ENCODE data around the gene OSBPL10. TPM values are rescaled to one million over a fixed set of nuclear protein-coding genes. Genes with fewer than 3 reads are reported as not detected.

OSBPL10 gene
- total RNA-seq, 1 donor from 2014 or later, result 20.1 TPM

GRCh38 chr3:31960793-31961431 lies 20.1 kb downstream of the OSBPL10 start:
- Histone ChIP-seq H3K36me3 (ENCODE audit: control insufficient read depth, insufficient read depth, low read length) (no peaks in the 10 kb centered on the region), H3K27me3 (ENCODE audit: control insufficient read depth, insufficient read depth, low read length) (no peaks in the 10 kb centered on the region), H3K4me3 (ENCODE audit: low read depth, low read length) (no peak overlapping the region)
- TF ChIP-seq CTCF (IDR thresholded peaks at IDR 0.05; ENCODE audit: insufficient read depth, low read length, poor library complexity, severe bottlenecking), result no peak
- no peak for DNase-seq (ENCODE audit: low read depth)

DNA sequence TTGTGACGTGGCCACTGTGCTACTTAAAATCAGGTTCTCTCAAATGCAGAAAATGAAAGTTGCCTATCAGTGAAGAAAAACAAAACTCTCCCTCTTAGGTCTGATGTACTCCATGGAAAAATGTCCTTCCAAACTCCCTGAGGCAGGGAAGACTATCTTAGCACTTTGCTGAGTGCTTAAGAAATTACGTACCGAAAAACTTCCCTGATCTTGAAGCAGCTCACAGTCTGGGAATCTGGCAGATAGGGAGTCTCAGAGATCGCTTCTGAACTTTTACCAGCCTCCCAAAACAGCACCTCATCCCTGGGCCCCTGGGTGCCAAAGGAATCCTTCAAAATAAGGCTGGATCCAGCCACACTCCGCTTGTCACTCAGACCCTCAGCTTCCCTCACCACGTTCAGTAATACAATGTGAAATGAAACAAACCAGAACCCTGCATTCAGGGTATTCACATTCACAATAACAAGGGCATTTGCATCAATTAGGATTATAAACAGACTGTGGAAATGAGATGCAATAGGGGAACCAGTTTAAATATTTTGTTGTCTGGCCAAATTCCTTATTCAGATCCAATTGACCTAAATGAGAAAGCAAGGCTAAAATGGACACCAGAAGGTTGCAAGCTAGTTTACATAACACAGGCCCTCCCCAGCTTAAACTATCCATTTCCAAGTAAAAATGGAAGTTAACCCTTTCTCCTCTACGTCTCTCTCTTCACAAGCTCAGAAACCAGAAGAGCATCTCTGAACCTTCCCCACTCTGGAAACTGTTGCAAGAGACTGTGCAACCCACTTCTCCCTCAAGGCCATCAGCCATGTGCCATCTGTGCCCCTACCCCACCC lies 20.9 kb downstream of the OSBPL10 start:
- Histone ChIP-seq H3K36me3 (ENCODE audit: control insufficient read depth, insufficient read depth, low read length) (no peaks in the 10 kb centered on the region), H3K4me3 (ENCODE audit: low read depth, low read length) (no peak overlapping the region), H3K27me3 (ENCODE audit: control insufficient read depth, insufficient read depth, low read length) (no peaks in the 10 kb centered on the region)
- TF ChIP-seq CTCF (IDR thresholded peaks at IDR 0.05; ENCODE audit: insufficient read depth, low read length, poor library complexity, severe bottlenecking), result no peak
- no peak for DNase-seq (ENCODE audit: low read depth)

DNA sequence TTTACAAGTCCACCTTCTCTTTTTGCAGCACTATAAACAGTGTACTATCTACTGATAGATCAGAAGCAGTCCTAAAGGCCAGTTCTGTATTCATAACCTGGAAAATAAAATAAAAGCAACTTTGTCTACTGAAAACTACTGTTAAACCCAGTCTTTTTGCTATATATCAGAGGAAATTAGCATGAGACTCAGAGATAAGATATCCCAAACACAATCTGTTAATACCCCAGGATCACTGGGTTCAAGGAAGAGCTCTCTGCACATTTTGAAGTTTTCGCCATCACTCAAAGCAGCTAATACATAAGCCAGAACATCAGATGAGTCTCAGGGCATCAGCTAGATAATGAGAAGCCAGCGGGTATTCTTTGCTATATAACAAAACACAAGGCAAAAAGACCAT lies 21.8 kb downstream of the OSBPL10 start:
- TF ChIP-seq CTCF (IDR thresholded peaks at IDR 0.05; ENCODE audit: insufficient read depth, low read length, poor library complexity, severe bottlenecking), result no peak
- Histone ChIP-seq H3K27me3 (ENCODE audit: control insufficient read depth, insufficient read depth, low read length) (no peaks in the 10 kb centered on the region), H3K36me3 (ENCODE audit: control insufficient read depth, insufficient read depth, low read length) (no peaks in the 10 kb centered on the region), H3K4me3 (ENCODE audit: low read depth, low read length) (no peak overlapping the region)
- no peak for DNase-seq (ENCODE audit: low read depth)

DNA sequence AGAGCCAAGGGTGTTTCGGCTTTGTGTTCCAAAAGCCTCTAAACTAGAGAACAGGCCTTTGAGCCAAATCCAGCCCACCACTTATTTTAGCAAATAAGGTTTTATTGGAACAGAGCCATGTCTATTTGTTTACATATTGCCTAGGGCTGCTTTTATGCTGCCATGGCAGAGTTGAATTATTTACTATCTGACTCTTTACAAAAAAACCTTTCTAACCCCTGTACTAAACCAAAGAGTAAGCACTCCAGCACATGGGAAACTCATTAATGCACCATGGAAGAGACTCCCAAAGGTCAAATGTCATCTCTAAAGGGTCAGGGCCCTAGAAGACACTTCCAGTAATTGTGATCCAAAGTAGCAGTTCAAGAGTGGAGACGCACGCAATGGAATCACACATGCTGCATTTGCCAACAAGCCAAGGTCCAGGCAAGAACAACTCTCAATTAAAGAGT lies 22.3 kb downstream of the OSBPL10 start:
- no peaks in the 10 kb centered on the region for H3K36me3 ChIP-seq (ENCODE audit: control insufficient read depth, insufficient read depth, low read length)
- H3K27me3 ChIP-seq (ENCODE audit: control insufficient read depth, insufficient read depth, low read length), result no peaks in the 10 kb centered on the region
- no peak overlapping the region for H3K4me3 ChIP-seq (ENCODE audit: low read depth, low read length)
- DNase-seq (ENCODE audit: low read depth), result no peak
- no peak for TF ChIP-seq CTCF (IDR thresholded peaks at IDR 0.05; ENCODE audit: insufficient read depth, low read length, poor library complexity, severe bottlenecking)

DNA sequence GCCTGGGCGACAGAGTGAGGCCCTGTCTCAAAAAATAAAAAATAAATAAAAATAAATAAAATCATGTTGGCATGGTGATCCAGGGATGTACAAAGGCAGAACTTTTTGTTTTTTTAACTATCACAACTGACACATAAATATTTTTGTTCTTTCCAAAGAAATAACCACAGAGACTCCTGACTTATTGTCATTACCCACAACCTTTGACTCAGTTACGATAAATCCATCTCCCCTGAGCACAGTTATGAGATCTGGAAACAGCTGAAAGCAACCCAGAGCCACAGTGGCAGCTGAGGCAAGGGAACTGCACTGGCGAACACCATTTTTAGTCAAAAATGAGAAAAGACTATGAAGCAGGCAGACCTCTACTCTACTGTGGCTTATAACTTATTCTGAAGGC lies 24.0 kb downstream of the OSBPL10 start:
- H3K36me3 ChIP-seq (ENCODE audit: control insufficient read depth, insufficient read depth, low read length), result no peaks in the 10 kb centered on the region
- TF ChIP-seq CTCF (IDR thresholded peaks at IDR 0.05; ENCODE audit: insufficient read depth, low read length, poor library complexity, severe bottlenecking), result no peak
- H3K27me3 ChIP-seq (ENCODE audit: control insufficient read depth, insufficient read depth, low read length), result no peaks in the 10 kb centered on the region
- DNase-seq (ENCODE audit: low read depth), result no peak
- H3K4me3 ChIP-seq (ENCODE audit: low read depth, low read length), result no peak overlapping the region

Measured in kidney epithelial cell (primary cell).